SK-N-SH treated with all-trans-retinoic acid at 6 μM for 48 hours (cell line): ENCODE data around the gene DTNB.
"Not testable (repeated sequence)": the region's sequence is repeated elsewhere in the genome, so short reads cannot be mapped to it uniquely, and the experiment has no call there.

Experiments
- PATZ1 ChIP-seq: fragments of 250-450 bp; sonication (Bioruptor Pico); IDR thresholded peaks from 2 replicates; pipeline ENCODE4 v1.8.0; 2020; ENCODE audit warnings: mild to moderate bottlenecking, moderate library complexity, borderline replicate concordance
- PPARA ChIP-seq: fragments of 250-450 bp; sonication (Bioruptor Pico); IDR thresholded peaks from 2 replicates; pipeline ENCODE4 v1.5.0; 2020; ENCODE audit warnings: mild to moderate bottlenecking, borderline replicate concordance
- ZC3H10 ChIP-seq: fragments of 250-450 bp; sonication (Bioruptor Pico); IDR thresholded peaks from 2 replicates; pipeline ENCODE4 v1.5.1; 2021; ENCODE audit warnings: mild to moderate bottlenecking, moderate library complexity
- ZNF8 ChIP-seq: fragments of 450-650 bp; formaldehyde crosslinking; IDR thresholded peaks from 2 replicates; pipeline ENCODE4 v1.5.0; 2020; ENCODE audit warnings: mild to moderate bottlenecking, moderate library complexity

DNA sequence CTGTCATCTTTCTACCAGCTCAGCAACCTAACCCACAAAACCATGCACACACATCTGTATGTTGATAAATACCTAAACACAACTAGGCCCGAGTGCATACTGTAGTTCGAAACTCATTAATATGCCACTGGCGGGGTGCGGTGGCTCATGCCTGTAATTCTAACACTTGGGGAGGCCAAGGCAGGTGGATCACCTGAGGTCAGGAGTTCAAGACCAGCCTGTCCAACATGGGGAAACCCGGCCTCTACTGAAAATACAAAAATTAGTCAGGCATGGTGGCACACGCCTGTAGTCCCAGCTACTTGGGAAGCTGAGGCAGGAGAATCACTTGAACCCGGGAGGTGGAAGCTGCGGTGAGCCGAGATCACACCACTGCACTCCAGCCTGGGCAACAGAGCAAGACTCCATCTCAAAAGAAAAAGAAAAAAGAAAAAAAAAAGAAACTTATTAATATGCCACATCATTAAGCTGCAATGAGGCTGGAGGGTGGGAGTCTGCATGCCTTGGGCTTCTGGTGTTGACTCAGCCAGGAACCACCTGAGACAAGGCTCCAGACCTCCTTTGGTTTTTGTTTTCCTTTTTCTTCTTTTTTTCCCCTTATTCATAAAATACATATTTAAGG, 71.6 kb downstream of the DTNB start:
- not testable (repeated sequence) for TF ChIP-seq ZC3H10 (CRISPR knock-in tag); PATZ1 (CRISPR knock-in tag); PPARA; ZNF8 (CRISPR knock-in tag)
